NT2/D1 (cell line): ENCODE data around the gene BMPR1A.

Experiments used
- SUZ12 ChIP-seq: IDR thresholded peaks from 2 replicates; pipeline ENCODE4 v1.6.1; 2011; ENCODE audit not compliant: insufficient read length, insufficient read depth; ENCODE audit errors: extremely low read depth
- YY1 ChIP-seq: IDR thresholded peaks from 2 replicates; pipeline ENCODE4 v1.6.1; 2011; ENCODE audit not compliant: insufficient read length, insufficient read depth
- ZNF274 ChIP-seq: IDR thresholded peaks from 2 replicates; pipeline ENCODE4 v1.6.1; 2011; ENCODE audit warnings: mild to moderate bottlenecking, low read depth, low read length

DNA sequence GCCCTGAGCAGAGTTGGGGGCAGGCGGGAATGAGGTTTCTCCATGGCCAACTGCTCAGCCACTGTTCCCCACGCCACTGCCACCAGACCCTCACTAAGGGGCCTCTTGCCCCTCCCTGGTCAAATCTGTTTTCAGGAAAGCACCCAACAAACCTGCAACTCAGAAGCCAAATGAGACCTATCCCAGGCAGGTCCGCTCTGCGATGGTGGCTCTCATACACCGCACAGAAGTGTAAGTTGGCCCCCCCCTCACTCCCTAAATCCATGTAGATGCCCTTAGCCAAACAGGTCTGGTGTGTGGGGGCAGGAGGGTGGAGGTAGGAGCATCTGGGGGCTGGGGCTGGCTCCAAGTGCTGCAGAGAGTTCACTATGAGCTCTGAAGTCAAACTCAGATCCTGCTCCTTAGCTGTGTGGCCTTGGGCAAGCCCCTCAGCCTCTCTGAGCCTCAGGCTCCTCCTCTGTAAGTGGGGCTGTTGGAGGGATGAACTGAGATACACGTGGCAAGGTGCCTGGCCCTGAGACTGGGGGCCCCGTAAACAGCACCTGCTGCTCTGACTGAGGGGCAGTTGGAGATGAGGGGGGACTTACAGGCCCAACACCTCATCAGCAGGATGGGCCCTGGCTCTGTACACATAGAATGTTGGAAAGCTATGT is 199.9 kb downstream of the BMPR1A start:
- TF ChIP-seq YY1 (no peak), ZNF274 (no peak), SUZ12 (no peak)
